Jurkat, Clone E6-1 (cell line): ENCODE results near the gene ZNF207. TPM values are rescaled to one million over a fixed set of nuclear protein-coding genes. Genes with fewer than 3 reads are reported as not detected.
"Not testable (repeated sequence)": the region's sequence is repeated elsewhere in the genome, so short reads cannot be mapped to it uniquely, and the experiment has no call there.

Source experiments
- DNase-seq: peaks from one replicate; pipeline ENCODE4 v3.0.0-alpha.2; 2011; ENCODE audit warnings: low read depth, low spot score
- H3K4me3 ChIP-seq: 2 replicates; pipeline ENCODE4 v1.5.1; 2011; ENCODE audit warnings: mild to moderate bottlenecking, low read length, control low read depth, moderate library complexity
- polyA plus RNA-seq: library from polyadenylated mRNA; unstranded; fragments of >200 nt; gene quantifications from one replicate; pipeline ENCODE4 v1.2.1, GENCODE V29; 2012; ENCODE audit warnings: missing spikeins; ENCODE audit not compliant: insufficient read length, insufficient read depth

Gene ZNF207
- 170 TPM for polyA plus RNA-seq

DNA sequence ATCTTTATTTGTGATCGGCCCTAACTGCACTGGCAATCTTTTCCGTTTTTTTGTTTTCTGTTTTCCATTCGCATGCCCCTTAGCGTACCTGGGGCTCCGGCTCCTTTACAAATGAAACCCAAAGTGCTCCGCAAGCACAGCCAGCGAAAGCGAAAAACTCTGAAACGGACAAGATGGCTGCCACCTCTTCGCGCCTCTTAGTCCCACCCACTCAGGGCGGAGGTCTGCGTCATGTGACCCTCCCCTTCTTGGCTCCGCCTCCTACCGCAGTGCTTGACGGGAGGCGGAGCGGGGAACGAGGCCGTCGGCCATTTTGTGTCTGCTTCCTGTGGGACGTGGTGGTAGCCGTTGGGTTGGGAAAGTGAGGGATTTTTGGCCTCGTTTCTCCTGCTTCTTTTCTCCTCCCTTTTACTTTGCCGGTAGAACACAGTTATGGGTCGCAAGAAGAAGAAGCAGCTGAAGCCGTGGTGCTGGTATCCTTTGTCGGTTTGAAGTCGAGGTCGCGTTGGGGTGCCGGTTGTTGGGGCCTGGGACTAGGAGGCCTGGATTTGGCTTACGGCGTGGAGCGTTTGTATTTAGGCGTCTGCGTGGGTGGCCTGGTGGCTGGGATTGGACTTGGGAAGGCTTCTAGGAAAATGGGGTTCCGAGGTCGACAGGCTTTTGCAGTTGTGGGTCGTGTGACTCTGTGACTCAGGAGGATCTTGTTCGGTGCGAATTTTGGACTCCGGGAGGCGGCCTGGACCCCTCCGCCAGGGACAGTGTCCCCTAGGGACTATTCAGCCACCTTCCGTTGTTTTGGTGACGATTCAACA is at the start of gene ZNF207:
Gene ZNF207, plus strand, starts transcription at position 304 of the 812 bp plus-strand sequence. Its CDS starts 129 bp downstream, at position 433.
- peak within 1 kb of the TSS; percentile 100 for H3K4me3 ChIP-seq
- DNase-seq, result peak; percentile 96

DNA sequence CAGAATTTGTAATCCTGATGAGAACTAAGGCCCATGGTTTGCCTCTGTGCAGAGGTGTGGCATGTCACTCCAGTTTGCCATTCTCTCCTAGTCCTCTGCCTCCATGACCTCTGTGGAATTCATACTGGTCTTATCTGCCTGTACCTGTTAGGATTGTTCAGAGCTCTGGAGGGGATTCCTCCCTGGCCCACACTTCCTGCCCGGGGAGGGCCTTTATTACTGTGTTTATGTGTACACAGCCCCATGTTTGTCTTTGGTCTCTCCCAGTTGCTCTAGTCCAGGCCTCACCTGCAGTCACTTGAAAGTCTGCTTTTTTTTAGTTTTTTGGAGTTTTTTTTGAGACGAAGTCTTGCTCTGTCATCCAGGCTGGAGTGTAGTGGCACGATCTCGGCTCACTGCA is 47.9 kb upstream of the ZNF207 start:
- H3K4me3 ChIP-seq, result no peak overlapping the region
- DNase-seq, result no peak

- no peak overlapping the region for H3K4me3 ChIP-seq
- no peak for DNase-seq
Observed at GRCh38 chr17:32302860-32303649, 46.9 kb upstream of the ZNF207 start.

DNA sequence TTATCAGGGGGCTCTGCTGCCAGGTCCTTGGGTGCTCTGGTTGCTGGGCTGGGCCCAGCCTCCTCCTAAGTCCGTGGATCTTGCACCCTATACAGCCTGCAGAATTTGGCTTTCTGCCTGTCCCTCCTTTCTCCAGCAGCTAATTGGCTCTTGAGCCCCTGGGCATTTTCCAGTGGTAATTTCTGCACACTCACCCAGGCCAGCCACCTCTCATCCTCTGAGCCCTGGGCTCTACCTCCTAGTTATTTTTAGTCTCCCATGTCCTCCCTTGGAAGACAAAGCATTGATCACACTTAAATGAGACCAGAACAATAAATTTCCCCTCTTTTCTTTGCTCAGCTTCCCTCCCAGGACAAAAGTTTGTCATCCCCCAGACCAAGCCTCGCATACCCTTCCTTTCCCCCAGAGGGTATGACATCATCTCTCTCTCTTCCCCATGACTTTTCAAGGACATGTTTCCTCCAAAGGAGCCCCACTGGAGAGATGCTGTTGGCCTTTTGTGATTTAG is 46.1 kb upstream of the ZNF207 start:
- no peak overlapping the region for H3K4me3 ChIP-seq
- DNase-seq, result no peak

DNA sequence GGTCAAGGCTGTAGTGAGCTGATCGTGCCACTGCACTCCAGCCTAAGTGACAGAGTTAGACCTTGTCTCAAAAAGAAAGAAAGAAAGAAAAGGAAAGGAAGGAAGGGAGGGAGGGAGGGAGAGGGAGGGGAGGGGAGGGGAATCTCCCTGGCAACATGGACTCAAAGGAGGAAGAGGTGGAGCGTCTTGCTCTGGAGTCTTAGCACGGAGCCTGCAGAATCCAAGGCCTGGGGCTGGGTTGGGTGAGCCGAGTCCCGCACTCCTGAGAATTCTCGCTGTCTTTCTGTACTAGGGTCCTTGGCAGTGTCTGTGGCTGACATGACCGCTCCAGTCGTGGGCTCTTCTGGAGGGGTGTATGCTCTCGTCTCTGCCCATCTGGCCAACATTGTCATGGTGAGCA is 44.9 kb upstream of the ZNF207 start:
- no peak overlapping the region for H3K4me3 ChIP-seq
- DNase-seq, result no peak

DNA sequence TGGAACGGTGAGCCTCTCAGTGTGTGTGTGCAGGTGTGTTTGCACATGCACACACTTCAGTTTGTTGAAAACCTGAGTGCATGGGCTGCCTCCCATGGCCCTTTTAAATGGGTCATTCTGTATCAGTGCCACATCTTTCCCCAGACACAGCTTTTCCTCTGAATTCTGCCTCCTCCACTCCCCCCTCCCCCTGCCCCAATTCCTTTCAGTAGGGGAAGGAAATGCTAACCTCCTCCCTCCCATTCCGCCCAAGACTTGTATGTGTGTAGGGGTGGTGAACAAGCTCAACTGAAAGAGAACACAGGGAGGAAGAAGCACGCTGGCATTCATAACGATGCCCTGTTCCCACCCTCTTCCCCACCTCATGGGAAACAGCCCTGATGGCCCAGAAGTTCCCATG is 42.3 kb upstream of the ZNF207 start:
- DNase-seq, result no peak
- no peak overlapping the region for H3K4me3 ChIP-seq

GRCh38 chr17:32311028-32311536 is 38.9 kb upstream of the ZNF207 start:
- H3K4me3 ChIP-seq, result no peak overlapping the region
- no peak for DNase-seq

DNA sequence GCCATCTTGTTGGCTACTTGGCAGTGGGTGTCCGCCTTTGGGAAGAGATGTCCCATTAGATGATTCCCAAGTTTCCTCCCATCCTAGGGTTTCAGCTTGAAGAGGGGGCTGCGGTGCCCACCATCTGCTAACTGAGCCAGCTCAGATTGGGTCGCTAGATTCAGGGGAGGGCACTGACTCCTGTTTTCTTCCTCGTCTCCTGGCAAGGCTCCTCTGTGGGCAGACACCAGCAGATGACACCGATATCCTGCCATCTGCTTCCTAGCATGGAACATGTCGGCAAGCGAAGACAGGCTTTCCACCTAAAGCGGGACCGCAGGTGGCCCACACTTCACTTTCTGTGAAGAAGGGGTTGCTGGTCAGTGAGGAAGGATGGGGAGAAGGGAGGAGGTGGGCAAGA is 35.3 kb upstream of the ZNF207 start:
- no peak overlapping the region for H3K4me3 ChIP-seq
- DNase-seq, result no peak

GRCh38 chr17:32315171-32315570 is 34.8 kb upstream of the ZNF207 start:
- H3K4me3 ChIP-seq, result no peak overlapping the region
- DNase-seq, result no peak

GRCh38 chr17:32316653-32317052 is 33.3 kb upstream of the ZNF207 start:
- DNase-seq, H3K4me3 ChIP-seq: not testable (repeated sequence)

DNA sequence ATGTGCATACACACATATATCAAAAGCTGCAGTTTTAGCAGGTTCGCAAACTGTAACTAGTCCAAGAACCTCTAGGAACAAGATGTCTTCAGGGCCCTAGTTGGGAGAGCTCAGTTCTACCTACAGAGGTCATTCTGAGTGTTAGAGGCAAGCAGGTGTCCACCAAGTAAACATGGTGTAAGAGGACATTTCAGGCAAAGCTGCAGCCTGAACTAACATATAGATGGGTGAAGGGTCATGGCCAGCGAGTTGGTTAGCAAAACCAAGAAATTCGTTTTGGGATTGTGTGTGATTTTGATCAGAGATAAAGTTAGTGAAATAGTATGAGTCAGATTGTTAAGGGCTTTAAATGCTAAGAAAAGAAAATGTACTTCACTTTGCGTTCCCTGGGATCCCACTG is 32.6 kb upstream of the ZNF207 start:
- no peak overlapping the region for H3K4me3 ChIP-seq

GRCh38 chr17:32318071-32318470 is 31.9 kb upstream of the ZNF207 start:
- no peak overlapping the region for H3K4me3 ChIP-seq
- DNase-seq, result no peak

More for the DNA sequence above, 32.6 kb upstream of the ZNF207 start:
- no peak for DNase-seq

GRCh38 chr17:32319548-32319905 is 30.4 kb upstream of the ZNF207 start:
- H3K4me3 ChIP-seq, result no peak overlapping the region
- DNase-seq, result peak; percentile 27

GRCh38 chr17:32320080-32320479 is 29.9 kb upstream of the ZNF207 start:
- not testable (repeated sequence) for DNase-seq, H3K4me3 ChIP-seq

- H3K4me3 ChIP-seq, result no peak overlapping the region
- DNase-seq, result no peak
Observed at GRCh38 chr17:32320847-32321246, 29.1 kb upstream of the ZNF207 start.

DNA sequence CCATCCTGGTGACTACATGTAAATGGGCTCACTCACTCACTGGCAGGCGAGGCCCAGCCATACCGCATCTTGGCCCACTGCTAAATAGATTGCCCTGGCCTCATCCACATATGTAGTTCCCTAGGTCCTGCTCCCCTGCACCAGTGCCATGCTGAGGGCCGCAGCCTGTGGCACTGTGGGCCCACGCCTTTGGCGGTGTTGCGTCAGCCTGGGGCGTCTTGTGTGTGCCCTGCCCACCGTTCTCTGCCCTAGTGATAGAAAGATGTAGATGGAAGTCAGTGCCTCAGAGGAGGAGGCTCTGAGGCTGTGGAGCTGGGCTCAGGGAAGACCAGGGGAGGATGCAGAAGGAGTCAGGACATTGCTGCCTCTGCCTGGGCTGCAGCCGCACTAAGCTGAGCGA is 26.9 kb upstream of the ZNF207 start:
- H3K4me3 ChIP-seq, result no peak overlapping the region
- DNase-seq, result no peak

GRCh38 chr17:32323811-32324491 is 26.0 kb upstream of the ZNF207 start:
- no peak overlapping the region for H3K4me3 ChIP-seq
- DNase-seq, result no peak

DNA sequence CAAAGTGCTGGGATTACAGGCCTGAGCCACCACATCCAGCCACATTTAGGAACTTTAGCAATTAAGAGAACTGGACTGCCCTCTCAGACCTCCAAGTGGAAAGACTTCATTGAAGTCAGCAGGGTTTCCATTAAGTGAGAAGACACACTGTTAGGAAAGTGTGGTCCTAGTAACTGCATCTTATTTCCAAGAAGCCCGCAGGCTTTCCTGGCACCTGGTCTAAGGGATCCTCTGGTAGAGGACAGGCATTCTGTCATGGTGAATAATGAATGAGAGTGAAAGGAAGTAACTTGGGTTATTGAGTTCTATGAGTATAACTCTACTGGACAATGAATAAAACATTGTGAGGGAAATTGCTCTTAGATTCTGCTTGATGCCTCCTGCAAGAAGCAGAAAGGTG is 22.0 kb upstream of the ZNF207 start:
- no peak for DNase-seq

GRCh38 chr17:32330147-32330546 is 19.8 kb upstream of the ZNF207 start:
- H3K4me3 ChIP-seq, result no peak overlapping the region
- DNase-seq, result no peak

More for the DNA sequence above, 22.0 kb upstream of the ZNF207 start:
- H3K4me3 ChIP-seq, result no peak overlapping the region
